HG02885 (cell line): ENCODE results near the gene SLC37A1.

Experiments
- ATAC-seq: cut with Tn5 transposase; IDR thresholded peaks from one replicate; pipeline ENCODE4 v1.9.1; 2021; ENCODE audit warnings: mild to moderate bottlenecking; ENCODE audit not compliant: unreplicated experiment, poor library complexity

Gene SLC37A1

GRCh38 chr21:42524341-42525028 is 10.8 kb downstream of the SLC37A1 start:
- peak; percentile 82 for ATAC-seq

- peak; percentile 21 for ATAC-seq
These were observed 11.5 kb downstream of the SLC37A1 start for GRCh38 chr21:42525029-42525581.

GRCh38 chr21:42525676-42526378 is 12.2 kb downstream of the SLC37A1 start:
- ATAC-seq: no peak

GRCh38 chr21:42526379-42526727 is 12.7 kb downstream of the SLC37A1 start:
- ATAC-seq: no peak

GRCh38 chr21:42527127-42527488 is 13.5 kb downstream of the SLC37A1 start:
- ATAC-seq: no peak

GRCh38 chr21:42527489-42528158 is 14.0 kb downstream of the SLC37A1 start:
- no peak for ATAC-seq

GRCh38 chr21:42530167-42530518 is 16.5 kb downstream of the SLC37A1 start:
- no peak for ATAC-seq

GRCh38 chr21:42531771-42532170 is 18.1 kb downstream of the SLC37A1 start:
- no peak for ATAC-seq

- no peak for ATAC-seq
These were observed 19.0 kb downstream of the SLC37A1 start for GRCh38 chr21:42532466-42533181.

- ATAC-seq: no peak
These were observed 19.8 kb downstream of the SLC37A1 start for GRCh38 chr21:42533306-42533962.

- ATAC-seq: no peak
These were observed 20.3 kb downstream of the SLC37A1 start for GRCh38 chr21:42533963-42534355.

GRCh38 chr21:42534421-42535378 is 21.0 kb downstream of the SLC37A1 start:
- ATAC-seq: peak; percentile 42

- peak; percentile 64 for ATAC-seq
These were observed 22.0 kb downstream of the SLC37A1 start for GRCh38 chr21:42535602-42536171.

- no peak for ATAC-seq
These were observed 22.9 kb downstream of the SLC37A1 start for GRCh38 chr21:42536601-42537000.

- no peak for ATAC-seq
These were observed 23.6 kb downstream of the SLC37A1 start for GRCh38 chr21:42537106-42537742.

- ATAC-seq: no peak
These were observed 25.0 kb downstream of the SLC37A1 start for GRCh38 chr21:42538479-42539275.

GRCh38 chr21:42539342-42539741 is 25.7 kb downstream of the SLC37A1 start:
- ATAC-seq: no peak
